Cardiac septum (tissue), 1 donor: ENCODE measurements around the gene PADI1. TPM values are rescaled to one million over a fixed set of nuclear protein-coding genes. Genes with fewer than 3 reads are reported as not detected.

Experiments
- DNase-seq: peaks from one replicate; pipeline ENCODE4 v3.0.0-alpha.2; 2020; ENCODE audit warnings: low spot score
- intact Hi-C: fragments of 100-400 bp; cut with DNase I; formaldehyde crosslinking; loops from one replicate; pipeline ENCODE4 v1.14.0; 2022
- microRNA-seq: library from miRNA; unstranded; fragments of <30 nt; microRNA quantifications from one replicate; pipeline ENCODE4 v1.2.0, GENCODE V29; 2020
- total RNA-seq: library from RNA; stranded (reverse); fragmentation: NEBNext Ultra II Directional; extraction: Animal tissue kit (Norgen Biotek cat#: 25700); gene quantifications from one replicate; pipeline ENCODE4 v1.2.1, GENCODE V29; 2021
- donor health status: DM: no; HTN: no; CAD: no.

The PADI1 gene
- total RNA-seq, 1 donor from 2014 or later: not detected

GRCh38 chr1:17282836-17283235 lies 77.9 kb downstream of the PADI1 start:
- DNase-seq: no peak
- intact Hi-C loops: no loop called here

GRCh38 chr1:17286646-17287045 lies 81.7 kb downstream of the PADI1 start:
- intact Hi-C loops: no loop called here
- DNase-seq: no peak

DNA sequence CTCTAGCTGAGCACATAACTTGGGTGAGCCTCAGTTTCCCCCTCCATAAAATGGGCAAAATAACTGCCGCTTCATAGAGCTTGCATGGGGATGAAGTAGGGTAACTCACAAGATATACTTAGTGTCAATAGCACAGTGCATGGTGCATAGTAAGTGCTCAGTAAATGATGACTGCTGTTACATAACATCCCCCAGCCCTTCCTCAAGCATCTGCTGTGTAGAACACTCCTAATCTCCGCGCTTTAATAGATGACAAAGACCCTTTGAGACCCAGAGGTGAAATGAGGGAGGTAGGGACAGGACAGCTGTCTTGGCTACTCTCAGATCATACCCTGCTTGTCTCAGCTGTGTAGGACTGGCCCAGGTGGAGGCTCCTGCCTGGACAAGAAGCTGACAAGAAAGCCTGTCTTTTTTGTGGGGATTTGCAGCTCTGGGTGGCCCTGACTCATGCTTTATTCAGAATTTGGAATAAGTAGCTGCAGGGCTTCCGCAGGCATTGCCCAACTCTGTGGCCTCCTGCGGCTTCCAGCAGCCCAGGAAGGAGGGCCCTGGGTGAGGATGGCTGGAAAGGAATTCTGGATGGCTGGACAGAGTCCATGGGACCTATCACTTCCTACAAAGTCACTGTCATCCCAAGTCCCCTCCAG lies 82.3 kb downstream of the PADI1 start:
- intact Hi-C loops: no loop called here
- DNase-seq: no peak

GRCh38 chr1:17289721-17290120 lies 84.8 kb downstream of the PADI1 start:
- intact Hi-C loops: no loop called here

GRCh38 chr1:17290553-17290952 lies 85.6 kb downstream of the PADI1 start:
- no peak for DNase-seq
- intact Hi-C loops: no loop called here

More at GRCh38 chr1:17289721-17290120, 84.8 kb downstream of the PADI1 start:
- no peak for DNase-seq

DNA sequence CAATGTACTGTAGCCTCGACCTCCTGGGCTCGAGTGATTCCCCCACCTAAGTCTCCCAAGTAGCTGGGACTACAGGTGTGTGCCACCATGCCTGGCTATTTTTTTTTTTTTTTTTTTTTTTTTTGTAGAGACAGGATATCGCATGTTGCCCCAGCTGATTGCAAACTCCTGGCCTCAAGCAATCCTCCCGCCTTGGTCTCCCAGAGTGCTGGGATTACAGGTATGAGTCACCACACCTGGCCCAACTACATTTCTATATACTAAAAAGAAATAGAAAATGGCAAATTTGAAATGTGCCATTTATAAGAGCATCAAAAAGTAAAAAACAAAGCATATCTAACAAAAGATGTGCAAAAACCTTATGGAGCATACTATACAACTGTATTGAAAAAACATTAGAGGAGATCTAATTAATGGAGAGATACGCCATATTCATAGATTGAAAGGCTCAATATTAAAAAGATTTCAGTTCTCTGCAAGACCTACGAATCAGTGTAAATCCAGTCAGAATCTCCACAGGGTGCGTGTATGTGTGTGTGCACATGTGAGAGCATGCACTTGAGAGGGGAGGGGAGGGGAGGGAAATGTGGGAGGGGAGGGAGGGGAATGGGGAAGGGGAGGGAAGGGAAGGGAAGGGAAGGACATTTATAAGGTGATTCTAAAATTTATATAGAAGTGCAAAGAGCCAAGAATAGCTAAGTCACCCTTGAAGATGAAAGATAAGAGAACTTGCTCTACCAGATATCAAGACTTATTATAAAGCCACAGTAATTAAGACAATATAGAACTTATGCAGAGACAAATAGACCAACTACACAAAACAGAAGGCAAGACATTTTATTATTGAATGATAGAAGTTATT lies 87.6 kb downstream of the PADI1 start:
- DNase-seq: no peak
- intact Hi-C loops: no loop called here

GRCh38 chr1:17293681-17294425 lies 88.9 kb downstream of the PADI1 start:
- intact Hi-C loops: no loop called here
- DNase-seq: no peak

DNA sequence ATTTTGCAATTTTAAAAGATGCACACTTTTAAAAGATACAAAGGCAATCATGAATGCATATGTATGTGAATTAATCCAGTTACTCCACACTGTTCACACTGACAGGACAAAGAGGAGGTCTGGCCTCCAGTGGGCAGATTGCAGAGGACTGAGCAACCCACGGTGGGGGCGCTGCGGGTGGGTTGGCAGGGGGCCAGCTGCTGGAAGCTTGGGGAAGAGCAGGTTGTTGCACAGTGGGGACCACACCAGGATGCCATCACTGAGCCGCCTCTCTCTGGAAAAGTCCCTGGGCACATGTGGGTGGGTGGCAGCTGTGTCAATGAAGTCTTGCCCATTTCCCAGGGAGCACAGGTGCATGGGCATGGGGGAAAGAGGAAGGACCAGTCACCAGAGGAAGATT lies 90.4 kb downstream of the PADI1 start:
- intact Hi-C loops: no loop called here
- no peak for DNase-seq

Small RNAs within 50 kb of the gene (microRNA-seq; reads per million reads assigned to microRNA genes)
- not detected for gene MIR3972

Other genes starting within 250 kb of the PADI1 start
- 4.8 TPM for gene MFAP2, start 224.5 kb upstream of the PADI1 start, total RNA-seq
- 13.3 TPM for gene ATP13A2, start 193.2 kb upstream of the PADI1 start, total RNA-seq
- 260 TPM for gene SDHB, start 151.1 kb upstream of the PADI1 start, total RNA-seq
- gene PADI2, start 85.7 kb upstream of the PADI1 start, total RNA-seq: 1.3 TPM
- gene PADI3, start 44.0 kb downstream of the PADI1 start, total RNA-seq: not detected
- 2.7 TPM for gene PADI4, start 103.1 kb downstream of the PADI1 start, total RNA-seq
- not detected for gene PADI6, start 167.1 kb downstream of the PADI1 start, total RNA-seq
- 14.5 TPM for gene RCC2, start 234.5 kb downstream of the PADI1 start, total RNA-seq